Measurements from ENCODE around the gene ZNF181.
A peak's percentile ranks its signal among the peaks of the same experiment; 100 is the strongest.

Gene ZNF181

GRCh38 chr19:34759218-34759917 is 25.3 kb downstream of the ZNF181 start:
- no peak for DNase-seq (ENCODE audit: low read depth)

DNA sequence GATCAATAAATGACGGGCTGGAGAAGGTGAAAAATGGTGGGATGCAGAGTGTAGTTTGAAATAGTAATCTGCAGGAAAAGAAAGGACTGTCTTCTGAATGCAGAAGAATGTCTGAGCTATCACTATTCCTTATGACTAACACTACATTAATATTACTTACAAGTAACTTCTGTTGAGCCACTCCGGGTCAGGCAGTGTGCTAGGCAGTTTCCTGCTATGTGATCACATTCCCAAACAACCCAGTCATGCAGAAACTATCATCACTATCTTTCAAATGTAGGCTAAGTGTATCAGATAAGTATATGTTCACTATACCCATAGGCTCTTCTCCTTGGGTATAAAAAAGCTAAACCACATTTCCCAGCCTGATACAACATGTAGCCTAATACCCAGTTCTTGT is 32.3 kb downstream of the ZNF181 start:
- no peak for DNase-seq (ENCODE audit: low read depth)

GRCh38 chr19:34767951-34768350 is 33.9 kb downstream of the ZNF181 start:
- DNase-seq (ENCODE audit: low read depth), result no peak

GRCh38 chr19:34772697-34773554 is 38.9 kb downstream of the ZNF181 start, which contains the start of gene ZNF599:
Gene ZNF599 (minus strand): TSS chr19:34773215. CDS start chr19:34772841, 374 bp downstream.
- peak; percentile 84 for DNase-seq (ENCODE audit: low read depth)

DNA sequence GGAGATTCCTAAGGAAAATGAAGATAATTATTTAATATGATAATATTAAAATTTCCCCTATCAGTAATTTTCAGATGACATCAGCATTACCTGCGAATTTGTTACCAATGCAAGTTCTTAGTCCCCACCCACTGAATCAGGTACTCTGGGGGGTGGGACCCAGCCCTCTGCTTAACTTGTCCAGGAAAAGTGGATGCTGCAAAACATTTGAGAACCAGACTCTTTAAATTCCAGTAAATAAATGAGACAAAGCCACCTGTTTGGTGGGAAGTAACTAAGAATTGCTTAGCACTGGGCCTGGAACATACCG is 39.5 kb downstream of the ZNF181 start:
- DNase-seq (ENCODE audit: low read depth), result no peak

GRCh38 chr19:34774857-34775256 is 40.8 kb downstream of the ZNF181 start:
- DNase-seq (ENCODE audit: low read depth), result no peak

DNA sequence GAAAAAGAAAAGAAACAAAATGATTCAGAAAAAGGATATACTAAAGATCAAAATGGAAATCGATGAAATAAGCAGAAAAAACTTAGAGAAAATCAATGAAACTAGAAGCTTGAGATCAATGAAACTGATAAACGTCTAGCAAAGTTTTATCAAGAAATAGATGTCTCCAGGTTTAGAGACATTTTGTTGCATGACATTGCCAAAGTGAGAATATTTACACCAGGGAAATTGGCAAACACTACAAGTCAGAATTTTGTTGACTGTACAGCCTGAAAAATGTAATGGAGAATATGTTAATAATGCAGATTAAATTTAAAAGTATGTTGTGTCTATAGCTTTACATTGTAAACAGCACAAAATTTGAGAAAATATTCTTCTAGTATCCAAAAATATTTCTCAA is 44.3 kb downstream of the ZNF181 start:
- no peak for DNase-seq (ENCODE audit: low read depth)

DNA sequence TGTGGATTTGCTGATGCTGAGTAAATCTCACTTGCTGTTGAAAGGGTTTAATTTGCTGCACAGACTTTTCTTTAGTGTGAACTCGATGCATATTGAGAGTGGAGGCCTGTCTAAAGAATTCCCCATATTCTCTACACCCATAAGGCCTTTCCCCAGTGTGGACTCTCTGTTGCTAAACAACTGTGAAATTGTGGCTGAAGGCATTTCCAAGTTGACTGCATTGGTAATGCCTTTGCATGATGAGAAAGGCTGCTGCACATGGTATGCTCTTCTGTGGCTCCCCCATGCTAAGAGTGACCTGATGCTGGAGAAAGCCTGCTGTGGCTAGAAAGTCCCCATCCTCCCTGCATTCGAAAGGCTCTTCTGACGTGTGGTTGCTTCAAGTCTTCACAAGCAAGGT is 45.6 kb downstream of the ZNF181 start:
- DNase-seq (ENCODE audit: low read depth), result no peak

DNA sequence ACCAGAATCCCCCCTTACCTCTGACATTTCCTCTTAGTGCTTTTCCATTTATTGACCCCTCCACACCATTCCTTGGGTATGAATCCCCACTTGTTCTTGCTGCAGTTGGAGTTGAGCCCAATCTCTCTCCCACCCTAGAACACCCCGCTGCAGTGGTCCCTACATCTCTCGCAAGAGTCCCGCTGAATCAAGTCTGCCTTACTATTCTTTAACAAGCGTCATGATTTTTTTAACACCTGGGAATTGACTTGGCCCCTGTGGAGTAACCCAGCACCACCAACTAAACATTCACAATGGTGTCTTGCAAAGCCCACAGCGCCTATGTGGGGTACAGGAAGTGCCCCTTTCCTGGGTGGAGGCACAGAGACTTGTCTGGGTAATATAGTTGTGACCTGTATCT is 52.2 kb downstream of the ZNF181 start:
- no peak for DNase-seq (ENCODE audit: low read depth)

DNA sequence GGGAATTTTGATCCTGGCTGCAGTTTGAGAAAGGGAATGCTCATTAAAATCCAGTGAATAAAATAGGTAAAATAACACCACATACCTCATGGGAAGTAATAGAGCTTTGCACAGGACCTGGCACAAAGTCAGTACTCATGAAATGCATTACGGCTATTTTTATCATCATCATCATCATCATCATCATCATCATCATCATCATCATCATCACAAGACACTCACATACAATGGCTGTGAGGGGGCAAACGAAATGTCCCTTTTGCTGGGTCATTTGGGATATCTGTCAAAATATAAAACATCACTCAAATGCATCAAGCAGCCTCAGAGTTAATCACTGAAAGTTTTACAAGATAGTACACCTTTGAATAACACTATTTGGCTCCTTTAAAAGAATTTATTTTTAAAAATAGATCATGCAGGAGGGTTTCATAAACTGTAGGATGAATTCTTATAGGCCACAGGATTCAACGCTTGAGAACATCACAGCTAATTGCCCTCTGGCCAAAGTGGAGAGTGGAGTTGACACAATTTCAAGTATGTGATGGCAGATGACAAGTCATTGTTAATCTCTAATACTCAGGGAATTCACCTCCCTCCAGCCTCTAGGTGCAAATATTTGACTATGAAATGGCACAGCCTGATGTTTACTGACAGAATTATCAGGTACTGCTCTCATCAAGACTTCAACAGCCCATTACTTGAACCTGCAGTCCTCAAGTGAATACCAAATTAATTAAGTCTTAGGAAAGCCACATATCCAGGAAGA is 53.2 kb downstream of the ZNF181 start:
- DNase-seq (ENCODE audit: low read depth), result no peak

GRCh38 chr19:34788074-34788473 is 54.0 kb downstream of the ZNF181 start:
- DNase-seq (ENCODE audit: low read depth), result no peak

DNA sequence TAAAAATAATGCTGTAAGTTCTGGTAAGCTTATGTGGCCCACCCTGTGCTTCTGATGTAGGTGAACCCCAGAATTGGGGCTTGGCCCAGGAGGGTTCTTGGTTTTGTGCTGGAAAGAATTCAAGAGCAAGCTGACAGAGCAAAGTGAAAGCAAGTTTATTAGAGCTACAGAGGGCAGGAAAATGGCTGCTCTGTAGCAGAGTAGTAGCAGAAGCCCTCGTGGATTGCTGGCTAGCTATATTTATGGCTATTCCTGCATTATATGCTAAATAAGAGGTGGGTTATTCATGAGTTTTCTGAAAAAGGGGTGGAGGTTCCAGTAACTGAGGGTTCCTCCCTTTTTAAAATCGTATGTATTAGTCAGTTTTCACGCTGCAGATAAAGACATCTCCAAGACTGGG is 59.5 kb downstream of the ZNF181 start:
- DNase-seq (ENCODE audit: low read depth), result no peak

- no peak for DNase-seq (ENCODE audit: low read depth)
These were observed 60.3 kb downstream of the ZNF181 start for GRCh38 chr19:34794066-34794960.
